HAP-1 (cell line): Measurements from ENCODE around the gene RIGI.

Source experiments
- DNase-seq, 2 experiments: peaks; one replicate each; pipeline ENCODE4 v3.0.0-alpha.2; 2016 to 2020; ENCODE audit warnings: low spot score in 2 of 2
- H3K27me3 ChIP-seq: fragments of 250-450 bp; sonication (Bioruptor Pico); 2 replicates; pipeline ENCODE4 v1.5.1; 2020; ENCODE audit warnings: low read depth, mild to moderate bottlenecking, moderate library complexity
- H3K36me3 ChIP-seq: fragments of 250-450 bp; sonication (Bioruptor Pico); replicated peaks from 2 replicates; pipeline ENCODE4 v1.5.1; 2020; ENCODE audit warnings: mild to moderate bottlenecking
- H3K4me1 ChIP-seq: fragments of 250-450 bp; sonication (Bioruptor Pico); 2 replicates; pipeline ENCODE4 v1.5.1; 2020; ENCODE audit warnings: mild to moderate bottlenecking
- H3K4me3 ChIP-seq: fragments of 250-450 bp; sonication (Bioruptor Pico); 2 replicates; pipeline ENCODE4 v1.5.1; 2020; ENCODE audit warnings: mild to moderate bottlenecking, moderate library complexity
- H3K9me3 ChIP-seq: fragments of 250-450 bp; sonication (Bioruptor Pico); 2 replicates; pipeline ENCODE4 v1.5.1; 2020; ENCODE audit warnings: mild to moderate bottlenecking, moderate library complexity
- in situ Hi-C: fragments of 300-500 bp; cut with MboI; formaldehyde crosslinking; loops from 3 replicates; pipeline ENCODE4 v1.14.3; 2020; ENCODE audit warnings: low sequenced_read_pairs, inconsistent platforms, mixed read lengths

The RIGI gene

GRCh38 chr9:32526041-32526706 lies at the start of gene RIGI:
Gene RIGI (minus strand): TSS chr9:32526196. CDS start chr9:32526166, 30 bp downstream.
- Histone ChIP-seq H3K9me3 (no peaks in the 10 kb centered on the region), H3K4me3 (peak within 1 kb of the TSS; percentile 46), H3K4me1 (peaks cover 7% of the 10 kb centered on the region), H3K27me3 (no peaks in the 10 kb centered on the region), H3K36me3 (no peaks in the 10 kb centered on the region)
- in situ Hi-C loops, result no loop called here
- DNase-seq, result peak; percentile 90 to 95

- Histone ChIP-seq H3K27me3 (no peaks in the 10 kb centered on the region; the same call in 1 of the 2 replicates), H3K4me3 (no peak overlapping the region), H3K9me3 (no peaks in the 10 kb centered on the region), H3K4me1 (peaks cover 16% of the 10 kb centered on the region), H3K36me3 (peaks cover 11% of the 10 kb centered on the region; the same call in 1 of the 2 replicates)
- DNase-seq, result no peak
- in situ Hi-C loops, result loop anchor here (5.0 kb wide), 1 partner anchor 193 kb away; the partner anchor contains the start of gene ACO1
Observed at GRCh38 chr9:32574858-32575257, 48.9 kb upstream of the RIGI start.

GRCh38 chr9:32573821-32574220 lies 47.8 kb upstream of the RIGI start:
- DNase-seq, result no peak
- Histone ChIP-seq H3K36me3 (peaks cover 13% of the 10 kb centered on the region; the same call in 1 of the 2 replicates), H3K4me3 (no peak overlapping the region), H3K4me1 (peaks cover 16% of the 10 kb centered on the region), H3K27me3 (no peaks in the 10 kb centered on the region), H3K9me3 (no peaks in the 10 kb centered on the region)
- in situ Hi-C loops, result loop anchor here (5.0 kb wide), 1 partner anchor 192 kb away; the partner anchor contains the start of gene ACO1

- in situ Hi-C loops, result loop anchor here (5.0 kb wide), 1 partner anchor 191 kb away; the partner anchor contains the start of gene ACO1
- no peaks in the 10 kb centered on the region for H3K27me3 ChIP-seq
- H3K4me3 ChIP-seq, result peak within 1 kb of the TSS; percentile 84
- H3K4me1 ChIP-seq, result peaks cover 15% of the 10 kb centered on the region
- peak; percentile 93 to 95 for DNase-seq
- H3K9me3 ChIP-seq, result no peaks in the 10 kb centered on the region
- H3K36me3 ChIP-seq, result peaks cover 16% of the 10 kb centered on the region
Observed at GRCh38 chr9:32572900-32573523, 47.0 kb upstream of the RIGI start, which contains the start of gene NDUFB6. Gene NDUFB6 (minus strand): TSS chr9:32573159. CDS start chr9:32573060, 99 bp downstream.

GRCh38 chr9:32571969-32572899 lies 46.2 kb upstream of the RIGI start:
- H3K9me3 ChIP-seq, result no peaks in the 10 kb centered on the region
- peaks cover 23% of the 10 kb centered on the region for H3K36me3 ChIP-seq
- in situ Hi-C loops, result loop anchor here (5.0 kb wide), 1 partner anchor 190 kb away; the partner anchor contains the start of gene ACO1
- no peaks in the 10 kb centered on the region for H3K27me3 ChIP-seq
- H3K4me3 ChIP-seq, result peak overlapping the region; percentile 84
- peak; percentile 62 to 79 for DNase-seq
- H3K4me1 ChIP-seq, result peaks cover 13% of the 10 kb centered on the region

GRCh38 chr9:32570262-32570661 lies 44.3 kb upstream of the RIGI start:
- Histone ChIP-seq H3K36me3 (peaks cover 34% of the 10 kb centered on the region), H3K4me3 (no peak overlapping the region), H3K9me3 (no peaks in the 10 kb centered on the region), H3K4me1 (peaks cover 13% of the 10 kb centered on the region), H3K27me3 (no peaks in the 10 kb centered on the region)
- DNase-seq, result no peak
- in situ Hi-C loops, result loop anchor here (5.0 kb wide), 1 partner anchor 188 kb away; the partner anchor contains the start of gene ACO1

GRCh38 chr9:32566770-32567169 lies 40.8 kb upstream of the RIGI start:
- Histone ChIP-seq H3K4me3 (no peak overlapping the region), H3K4me1 (peaks cover 18% of the 10 kb centered on the region), H3K36me3 (peaks cover 41% of the 10 kb centered on the region), H3K9me3 (no peaks in the 10 kb centered on the region), H3K27me3 (no peaks in the 10 kb centered on the region)
- in situ Hi-C loops, result no loop called here
- no peak for DNase-seq

GRCh38 chr9:32565967-32566366 lies 40.0 kb upstream of the RIGI start:
- Histone ChIP-seq H3K27me3 (no peaks in the 10 kb centered on the region), H3K4me3 (no peak overlapping the region), H3K9me3 (no peaks in the 10 kb centered on the region), H3K4me1 (peaks cover 12% of the 10 kb centered on the region), H3K36me3 (peaks cover 41% of the 10 kb centered on the region)
- DNase-seq, result no peak
- in situ Hi-C loops, result no loop called here

GRCh38 chr9:32558408-32558934 lies 32.5 kb upstream of the RIGI start:
- peaks cover 4% of the 10 kb centered on the region; the same call in 1 of the 2 replicates for H3K36me3 ChIP-seq
- H3K9me3 ChIP-seq, result no peaks in the 10 kb centered on the region
- in situ Hi-C loops, result no loop called here
- DNase-seq, result no peak
- peaks cover 6% of the 10 kb centered on the region for H3K4me1 ChIP-seq
- H3K4me3 ChIP-seq, result no peak overlapping the region
- no peaks in the 10 kb centered on the region for H3K27me3 ChIP-seq

GRCh38 chr9:32554591-32554990 lies 28.6 kb upstream of the RIGI start:
- in situ Hi-C loops, result no loop called here
- no peaks in the 10 kb centered on the region for H3K9me3 ChIP-seq
- H3K36me3 ChIP-seq, result no peaks in the 10 kb centered on the region; the same call in 1 of the 2 replicates
- H3K4me3 ChIP-seq, result no peak overlapping the region
- no peaks in the 10 kb centered on the region for H3K27me3 ChIP-seq
- no peak for DNase-seq
- peaks cover 6% of the 10 kb centered on the region; the same call in 1 of the 2 replicates for H3K4me1 ChIP-seq

GRCh38 chr9:32554107-32554506 lies 28.1 kb upstream of the RIGI start:
- in situ Hi-C loops, result no loop called here
- no peak for DNase-seq
- H3K27me3 ChIP-seq, result no peaks in the 10 kb centered on the region
- peaks cover 7% of the 10 kb centered on the region; the same call in 1 of the 2 replicates for H3K4me1 ChIP-seq
- H3K4me3 ChIP-seq, result no peak overlapping the region
- no peaks in the 10 kb centered on the region for H3K9me3 ChIP-seq
- no peaks in the 10 kb centered on the region; the same call in 1 of the 2 replicates for H3K36me3 ChIP-seq

GRCh38 chr9:32552172-32552872 lies 26.3 kb upstream of the RIGI start, which contains the start of the genes SMIM27 and TOPORS:
Gene SMIM27 (plus strand): TSS chr9:32552327. CDS start chr9:32552435, 108 bp downstream.
Gene TOPORS (minus strand): TSS chr9:32552586. CDS start chr9:32552436, 150 bp downstream.
- in situ Hi-C loops, result no loop called here
- Histone ChIP-seq H3K36me3 (peaks cover 5% of the 10 kb centered on the region), H3K4me1 (peaks cover 7% of the 10 kb centered on the region; the same call in 1 of the 2 replicates), H3K4me3 (peak within 1 kb of the TSS; percentile 85), H3K27me3 (no peaks in the 10 kb centered on the region), H3K9me3 (no peaks in the 10 kb centered on the region)
- peak; percentile 91 to 93 for DNase-seq
